Colonic mucosa (tissue), 4 donors: ENCODE data around the gene ATOSA. TPM values are rescaled to one million over a fixed set of nuclear protein-coding genes. Genes with fewer than 3 reads are reported as not detected.

Experiments used
- DNase-seq: peaks from one replicate; pipeline ENCODE4 v3.0.0-alpha.2; 2020
- H3K27ac ChIP-seq: fragments of 200-600 bp; one replicate; pipeline ENCODE4 v1.8.0; 2021
- H3K27me3 ChIP-seq: fragments of 200-600 bp; one replicate; pipeline ENCODE4 v1.8.0; 2021
- H3K36me3 ChIP-seq: fragments of 200-600 bp; one replicate; pipeline ENCODE4 v1.8.0; 2021
- H3K4me1 ChIP-seq: fragments of 200-600 bp; one replicate; pipeline ENCODE4 v1.8.0; 2021; ENCODE audit warnings: mild to moderate bottlenecking
- H3K4me3 ChIP-seq: fragments of 200-600 bp; one replicate; pipeline ENCODE4 v1.8.0; 2021
- H3K9ac ChIP-seq, 2 donors: one replicate each; pipeline ENCODE4 v1.7.0; 2013; ENCODE audit warnings: control low read depth in 2 of 2, low read depth in 2 of 2, low read length in 2 of 2
- H3K9me3 ChIP-seq: fragments of 200-600 bp; one replicate; pipeline ENCODE4 v1.8.0; 2021
- intact Hi-C: fragments of 100-400 bp; cut with DNase I; formaldehyde crosslinking; loops from one replicate; pipeline ENCODE4 v1.14.1; 2022
- total RNA-seq, 2 donors: library from RNA; stranded (reverse); fragmentation: NEBNext Ultra II Directional in 1 of 2; extraction: Animal tissue kit (Norgen Biotek cat#: 25700) in 1 of 2; gene quantifications; one replicate each; pipeline ENCODE4 v1.2.1, GENCODE V29; 2021
- TF ChIP-seq, protein P1 (sequence below): fragments of 200-600 bp; IDR thresholded peaks from one replicate; pipeline ENCODE4 v1.8.0; 2022; ENCODE audit warnings: antibody characterized with exemption, mild to moderate bottlenecking
- donor health status: healthy.
- donor health status: DM: no; HTN: no; CAD: no.
- donor health status: DM: no; HTN: no; CAD: no.

The ATOSA gene
- total RNA-seq, 2 donors from 2014 or later = 29.6 to 34.5 TPM

DNA sequence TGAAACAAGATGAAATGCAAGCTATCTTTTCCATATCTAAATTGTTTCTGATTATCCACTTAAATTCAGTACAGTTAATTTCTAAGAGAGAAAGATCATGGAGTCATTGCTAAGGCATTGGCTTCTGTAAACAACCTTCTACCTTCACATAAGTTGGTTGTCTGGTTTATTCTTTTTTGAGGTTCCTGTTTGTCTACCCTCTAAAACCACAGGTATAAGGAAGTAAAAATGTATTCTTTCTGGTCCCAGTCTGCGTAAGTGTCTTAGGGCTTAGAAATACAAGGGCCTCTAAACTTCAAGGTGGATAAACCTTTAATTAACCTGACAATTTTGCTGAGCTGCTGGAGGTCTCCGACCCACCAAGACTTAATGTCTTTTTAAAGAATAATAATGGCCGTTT, 3.6 kb upstream of the ATOSA start:
- no peaks in the 10 kb centered on the region for H3K27me3 ChIP-seq
- H3K27ac ChIP-seq = peak overlapping the region; percentile 8
- no peak overlapping the region for H3K4me3 ChIP-seq
- H3K9me3 ChIP-seq = no peaks in the 10 kb centered on the region
- DNase-seq = no peak
- H3K4me1 ChIP-seq = no peaks in the 10 kb centered on the region
- H3K9ac ChIP-seq = no peak overlapping the region
- TF ChIP-seq, protein P1, sequence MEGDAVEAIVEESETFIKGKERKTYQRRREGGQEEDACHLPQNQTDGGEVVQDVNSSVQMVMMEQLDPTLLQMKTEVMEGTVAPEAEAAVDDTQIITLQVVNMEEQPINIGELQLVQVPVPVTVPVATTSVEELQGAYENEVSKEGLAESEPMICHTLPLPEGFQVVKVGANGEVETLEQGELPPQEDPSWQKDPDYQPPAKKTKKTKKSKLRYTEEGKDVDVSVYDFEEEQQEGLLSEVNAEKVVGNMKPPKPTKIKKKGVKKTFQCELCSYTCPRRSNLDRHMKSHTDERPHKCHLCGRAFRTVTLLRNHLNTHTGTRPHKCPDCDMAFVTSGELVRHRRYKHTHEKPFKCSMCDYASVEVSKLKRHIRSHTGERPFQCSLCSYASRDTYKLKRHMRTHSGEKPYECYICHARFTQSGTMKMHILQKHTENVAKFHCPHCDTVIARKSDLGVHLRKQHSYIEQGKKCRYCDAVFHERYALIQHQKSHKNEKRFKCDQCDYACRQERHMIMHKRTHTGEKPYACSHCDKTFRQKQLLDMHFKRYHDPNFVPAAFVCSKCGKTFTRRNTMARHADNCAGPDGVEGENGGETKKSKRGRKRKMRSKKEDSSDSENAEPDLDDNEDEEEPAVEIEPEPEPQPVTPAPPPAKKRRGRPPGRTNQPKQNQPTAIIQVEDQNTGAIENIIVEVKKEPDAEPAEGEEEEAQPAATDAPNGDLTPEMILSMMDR = no peak
- no peaks in the 10 kb centered on the region for H3K36me3 ChIP-seq
- intact Hi-C loops = no loop called here

DNA sequence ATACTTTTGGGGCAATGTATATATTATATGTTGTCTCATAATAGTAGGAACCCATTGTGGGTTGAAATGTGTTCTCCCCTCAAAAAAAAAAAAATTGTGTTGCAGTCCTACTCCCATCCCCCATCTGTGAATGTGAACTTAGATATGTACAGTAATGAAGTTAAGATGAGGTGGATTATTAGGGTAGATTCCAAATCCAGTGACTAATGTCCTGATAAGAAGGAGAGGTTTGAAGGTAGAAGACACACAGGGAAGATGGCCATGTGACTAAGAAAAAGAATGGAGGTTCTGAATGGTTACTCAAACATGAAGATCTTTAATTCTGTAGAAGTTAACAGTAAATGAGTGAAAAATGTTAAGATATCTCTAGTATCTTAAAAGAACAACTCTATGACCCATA, 3.0 kb upstream of the ATOSA start:
- Histone ChIP-seq H3K27ac (no peak overlapping the region), H3K4me1 (no peaks in the 10 kb centered on the region), H3K9me3 (no peaks in the 10 kb centered on the region), H3K9ac (no peak overlapping the region), H3K27me3 (no peaks in the 10 kb centered on the region), H3K36me3 (no peaks in the 10 kb centered on the region), H3K4me3 (no peak overlapping the region)
- TF ChIP-seq, protein P1 = no peak
- intact Hi-C loops = no loop called here
- DNase-seq = no peak

DNA sequence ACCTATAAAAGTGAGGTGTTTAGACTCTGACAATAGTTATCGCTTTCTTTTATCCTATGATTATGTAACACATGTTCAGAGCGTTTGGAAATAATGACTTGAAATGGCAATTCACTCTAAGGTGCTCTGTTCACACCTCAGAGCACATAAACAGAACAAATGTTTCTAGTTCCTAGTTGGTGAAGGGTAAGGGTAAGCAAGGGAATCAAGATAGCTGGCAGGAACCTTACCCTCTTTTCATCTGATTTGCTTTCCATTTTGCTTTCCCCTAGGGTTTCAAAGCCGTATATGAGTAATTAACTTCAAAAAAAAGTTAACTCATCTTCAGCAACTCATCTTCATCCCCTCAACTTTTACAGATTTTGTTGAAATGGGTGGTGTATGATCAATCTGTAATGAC, 2.3 kb upstream of the ATOSA start:
- no peak overlapping the region for H3K27ac ChIP-seq
- no peak overlapping the region for H3K9ac ChIP-seq
- TF ChIP-seq, protein P1 = no peak

DNA sequence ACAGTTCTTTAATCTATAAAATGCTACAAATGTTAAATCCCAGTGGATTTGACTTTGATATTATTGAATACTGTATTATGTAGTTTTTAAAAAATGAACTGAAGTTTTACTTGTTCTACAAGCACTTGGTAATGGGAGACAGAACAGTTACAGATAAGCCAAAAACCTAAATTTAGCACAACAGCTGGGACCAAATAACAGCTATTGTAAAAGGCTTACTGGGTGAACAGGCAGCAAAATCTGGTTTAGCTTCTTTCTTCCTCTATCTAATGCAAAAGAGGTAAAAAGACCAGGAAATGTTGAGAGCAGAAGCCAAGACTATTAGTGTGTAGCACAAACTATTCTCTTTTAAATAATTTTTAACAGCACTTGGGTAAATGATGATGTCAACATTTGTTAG, 1.6 kb upstream of the ATOSA start:
- Histone ChIP-seq H3K9me3 (no peaks in the 10 kb centered on the region), H3K4me1 (no peaks in the 10 kb centered on the region), H3K36me3 (no peaks in the 10 kb centered on the region), H3K27me3 (no peaks in the 10 kb centered on the region), H3K27ac (no peak overlapping the region), H3K9ac (no peak overlapping the region), H3K4me3 (no peak overlapping the region)
- intact Hi-C loops = no loop called here
- TF ChIP-seq, protein P1 = no peak
- no peak for DNase-seq

More for the DNA sequence above, 2.3 kb upstream of the ATOSA start:
- Histone ChIP-seq H3K36me3 (no peaks in the 10 kb centered on the region), H3K4me1 (no peaks in the 10 kb centered on the region), H3K27me3 (no peaks in the 10 kb centered on the region), H3K9me3 (no peaks in the 10 kb centered on the region), H3K4me3 (no peak overlapping the region)
- no peak for DNase-seq
- intact Hi-C loops = no loop called here

DNA sequence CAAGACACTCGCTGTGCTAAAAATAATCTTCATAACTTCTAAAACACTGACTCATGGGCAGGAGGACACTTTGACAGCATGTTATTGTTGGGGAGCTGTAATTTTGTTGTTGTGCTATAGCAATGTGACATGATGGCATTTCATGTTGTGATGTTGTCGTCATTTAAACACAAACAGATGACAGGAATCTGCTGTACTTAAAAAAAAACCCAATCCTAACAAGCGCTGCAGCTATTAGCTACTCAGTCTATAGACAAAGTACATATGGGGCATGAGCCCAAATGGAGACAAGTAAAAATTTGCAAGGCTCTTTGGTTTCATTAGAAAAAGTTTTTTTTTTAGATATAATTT, 828 bp upstream of the ATOSA start:
- Histone ChIP-seq H3K9me3 (no peaks in the 10 kb centered on the region), H3K27me3 (no peaks in the 10 kb centered on the region), H3K9ac (peak overlapping the region in 1 of 2 donors; percentile 96), H3K36me3 (no peaks in the 10 kb centered on the region), H3K4me3 (no peak overlapping the region), H3K27ac (no peak overlapping the region), H3K4me1 (no peaks in the 10 kb centered on the region)
- no peak for DNase-seq
- intact Hi-C loops = no loop called here
- TF ChIP-seq, protein P1 = no peak
